Measurements from ENCODE around the gene C17orf50.
A peak's percentile ranks its signal among the peaks of the same experiment; 100 is the strongest.

Gene C17orf50

GRCh38 chr17:35760587-35760986 lies at the start of gene C17orf50:
TSS of gene C17orf50 (plus strand) at chr17:35760887. CDS start at chr17:35760942, 55 bp downstream.
- DNase-seq: no peak

DNA sequence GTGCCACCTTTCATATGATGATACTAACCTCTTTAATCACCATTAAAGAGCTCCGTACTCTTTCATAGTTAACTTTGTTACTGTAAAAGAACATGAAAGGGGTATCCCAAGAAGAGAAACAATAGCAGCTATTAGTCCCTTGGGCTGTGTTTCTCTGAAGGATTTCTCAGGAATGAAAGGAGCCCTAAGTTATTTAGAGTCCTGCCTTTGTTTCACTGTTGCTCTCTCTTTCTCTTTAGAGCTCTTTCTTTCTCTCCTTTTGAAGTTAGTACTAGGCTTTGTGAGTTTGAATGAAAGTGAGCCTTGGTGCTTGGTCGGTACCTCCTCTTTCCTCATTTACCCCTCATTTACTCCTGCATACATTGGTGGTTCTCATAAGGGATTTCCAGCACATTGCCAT lies 49.7 kb upstream of the C17orf50 start:
- DNase-seq: no peak

DNA sequence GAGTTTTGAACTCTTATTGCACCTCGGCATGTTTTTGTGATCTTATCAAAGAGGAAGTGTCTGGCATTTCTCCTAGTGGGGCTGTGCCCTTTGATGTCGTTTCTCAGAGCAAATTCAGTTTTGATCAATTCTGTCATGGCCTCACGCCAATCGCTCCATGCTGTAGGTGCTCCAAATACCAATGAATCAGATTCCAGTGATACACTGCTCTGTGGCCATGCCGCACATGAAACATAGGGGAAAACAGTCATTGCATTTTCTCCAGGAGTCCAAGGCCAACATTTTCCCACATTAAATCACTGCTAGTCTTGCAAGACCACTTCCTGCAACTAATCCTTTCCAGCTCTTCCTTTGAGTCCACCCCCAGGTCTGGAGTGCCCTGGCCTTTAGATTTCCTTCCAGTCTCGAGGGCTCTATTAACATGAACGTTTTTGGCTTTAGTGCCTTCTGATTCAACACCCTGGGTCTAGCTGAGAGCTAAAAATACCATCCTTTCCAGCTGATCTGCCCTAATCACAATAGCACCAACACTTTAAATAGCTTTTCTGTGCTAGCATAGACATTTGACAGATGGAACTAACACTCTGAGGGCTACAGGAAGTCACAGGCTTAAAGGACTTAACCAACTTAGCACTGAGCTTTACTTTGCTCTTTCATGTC lies 47.5 kb upstream of the C17orf50 start:
- DNase-seq: no peak

GRCh38 chr17:35714988-35715387 lies 45.7 kb upstream of the C17orf50 start:
- DNase-seq: no peak

DNA sequence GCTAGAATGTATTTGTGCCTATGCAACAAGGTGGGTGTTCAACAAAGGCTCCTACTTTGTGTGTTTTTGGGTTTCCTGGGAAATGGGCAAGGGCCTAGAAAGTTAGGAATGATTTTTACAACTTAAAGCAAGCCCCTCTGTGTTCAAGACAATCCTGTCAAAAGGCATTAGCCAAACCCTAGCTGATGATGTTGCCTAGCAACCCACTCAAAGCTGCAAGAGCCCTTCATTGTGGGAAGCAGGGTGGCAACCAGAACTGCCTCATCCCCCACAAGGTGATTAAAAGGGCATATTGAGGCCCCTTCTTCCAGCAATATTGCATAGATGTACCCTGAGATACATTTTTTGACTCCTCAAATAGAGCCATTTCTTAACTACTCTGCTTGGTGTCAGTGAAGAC lies 45.3 kb upstream of the C17orf50 start:
- DNase-seq: no peak

DNA sequence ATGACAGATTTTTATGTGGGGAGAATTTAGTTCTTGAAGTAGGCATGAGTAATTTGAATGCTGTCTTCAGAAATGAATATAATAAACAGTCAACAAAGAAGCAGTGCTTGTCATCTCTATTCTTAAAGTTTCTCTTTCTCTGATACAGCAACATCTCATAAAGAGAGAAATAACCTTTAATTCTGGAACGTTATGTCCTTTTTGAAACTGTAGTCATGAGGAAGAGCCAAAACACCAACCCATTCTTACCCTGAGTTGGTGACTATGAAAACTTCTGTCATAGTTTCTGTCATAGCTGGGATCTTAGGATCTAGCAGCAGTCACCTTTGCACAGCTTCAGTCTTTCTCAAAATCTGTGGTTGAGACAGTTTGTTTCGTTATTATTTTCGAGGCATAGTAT lies 44.5 kb upstream of the C17orf50 start:
- no peak for DNase-seq

- no peak for DNase-seq
Measured at GRCh38 chr17:35716897-35717465, 43.7 kb upstream of the C17orf50 start.

GRCh38 chr17:35717475-35717874 lies 43.2 kb upstream of the C17orf50 start:
- no peak for DNase-seq

- DNase-seq: no peak
Measured at GRCh38 chr17:35723735-35724134, 37.0 kb upstream of the C17orf50 start.

GRCh38 chr17:35725058-35725457 lies 35.6 kb upstream of the C17orf50 start:
- DNase-seq: no peak

DNA sequence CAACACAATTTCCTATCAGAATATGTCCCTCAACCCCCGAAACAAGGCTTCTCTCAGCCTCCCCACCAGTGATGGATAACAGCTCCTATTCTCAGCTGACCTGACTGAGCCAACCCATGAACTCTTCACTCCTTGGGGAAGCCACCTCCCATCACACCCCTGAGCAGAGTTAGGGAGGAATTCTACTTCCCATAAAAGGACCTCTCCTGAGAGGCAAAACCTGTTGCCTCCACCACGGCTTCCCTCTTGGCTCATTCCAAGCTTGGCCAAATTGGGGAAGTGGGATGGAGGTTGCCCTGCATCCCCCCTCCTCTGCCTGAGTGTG lies 34.9 kb upstream of the C17orf50 start:
- no peak for DNase-seq

- DNase-seq: no peak
Measured at GRCh38 chr17:35726127-35726952, 34.3 kb upstream of the C17orf50 start.

DNA sequence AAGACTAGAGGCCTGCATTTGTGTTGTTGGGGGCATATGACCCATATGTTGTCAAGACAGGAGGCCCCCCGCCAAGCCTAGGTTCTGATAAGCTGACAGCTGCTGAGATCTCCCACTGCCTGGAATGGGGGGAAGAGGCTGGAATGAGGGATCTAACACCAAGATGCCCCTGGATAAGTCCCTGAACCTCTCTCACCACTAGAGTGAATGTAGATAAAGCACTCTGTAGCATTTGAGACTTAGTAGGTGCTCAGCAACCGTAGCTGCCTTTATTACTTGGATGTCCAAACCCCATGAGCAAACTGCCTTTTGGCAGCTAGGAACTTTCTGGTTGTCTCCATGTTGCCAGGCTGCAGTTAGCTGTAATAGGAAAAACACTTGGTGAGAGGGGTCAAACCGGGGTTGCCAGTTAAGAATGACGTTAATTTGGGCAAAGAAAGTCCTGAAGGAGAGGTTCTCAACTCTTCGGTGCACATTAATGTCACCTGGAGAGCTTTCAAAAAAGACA lies 33.7 kb upstream of the C17orf50 start:
- no peak for DNase-seq

DNA sequence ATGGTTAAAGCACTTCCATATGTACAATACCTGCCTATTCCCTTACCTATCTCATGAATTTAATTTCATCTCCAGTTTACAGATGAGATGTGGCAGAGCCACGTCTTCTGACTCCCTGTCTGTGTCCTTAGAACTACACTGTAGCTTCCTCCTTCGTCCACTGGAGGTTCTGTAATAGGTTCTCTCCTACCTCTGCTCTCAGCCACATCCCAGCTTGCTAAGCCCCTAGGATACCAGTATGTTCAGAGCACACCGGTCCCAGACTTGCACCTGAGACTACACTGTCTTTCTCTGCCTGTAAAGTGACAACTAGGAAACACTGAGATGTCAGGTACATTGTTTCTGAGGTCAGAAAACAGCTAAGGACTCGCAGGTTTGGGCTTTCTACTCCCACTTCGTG lies 33.1 kb upstream of the C17orf50 start:
- no peak for DNase-seq

DNA sequence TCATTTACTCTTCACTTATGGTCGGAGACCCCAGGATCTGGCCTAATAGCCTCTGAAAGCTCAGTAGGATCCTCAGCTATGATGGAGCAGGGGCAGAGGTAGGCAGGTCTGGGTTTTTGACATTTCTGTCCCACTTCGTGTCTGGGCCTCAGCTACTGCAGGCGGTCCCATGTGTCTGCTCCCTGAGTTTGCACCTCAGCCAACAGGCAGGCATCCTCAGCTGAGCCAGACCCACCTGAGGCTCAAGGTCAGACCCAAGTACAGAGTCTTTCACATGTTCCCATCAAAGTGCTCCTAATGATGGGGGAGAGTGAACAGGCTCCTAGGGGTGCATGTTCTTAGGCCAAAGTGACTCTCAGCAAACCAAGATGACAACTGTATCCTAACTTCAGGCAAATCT lies 32.1 kb upstream of the C17orf50 start:
- DNase-seq: no peak

DNA sequence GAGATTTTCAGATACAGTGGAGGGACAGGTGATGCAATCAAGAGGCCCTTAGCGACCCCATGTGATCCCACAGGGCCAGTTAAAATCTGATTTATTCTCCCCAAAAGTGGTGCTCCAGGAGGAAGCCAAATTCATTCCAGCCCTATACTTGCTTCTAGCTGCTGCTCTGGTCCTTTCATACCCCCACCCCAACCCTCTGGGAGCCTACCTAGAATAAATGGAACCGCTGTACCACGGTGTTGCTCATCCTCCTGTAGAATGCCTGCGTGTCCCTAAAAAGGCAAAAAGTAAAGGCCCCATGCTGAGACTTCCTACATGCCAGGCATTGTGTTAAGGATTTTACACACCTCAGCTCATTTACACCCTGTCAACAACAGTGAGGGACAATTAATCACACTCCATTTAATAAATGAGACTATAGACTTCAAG lies 31.3 kb upstream of the C17orf50 start:
- no peak for DNase-seq

DNA sequence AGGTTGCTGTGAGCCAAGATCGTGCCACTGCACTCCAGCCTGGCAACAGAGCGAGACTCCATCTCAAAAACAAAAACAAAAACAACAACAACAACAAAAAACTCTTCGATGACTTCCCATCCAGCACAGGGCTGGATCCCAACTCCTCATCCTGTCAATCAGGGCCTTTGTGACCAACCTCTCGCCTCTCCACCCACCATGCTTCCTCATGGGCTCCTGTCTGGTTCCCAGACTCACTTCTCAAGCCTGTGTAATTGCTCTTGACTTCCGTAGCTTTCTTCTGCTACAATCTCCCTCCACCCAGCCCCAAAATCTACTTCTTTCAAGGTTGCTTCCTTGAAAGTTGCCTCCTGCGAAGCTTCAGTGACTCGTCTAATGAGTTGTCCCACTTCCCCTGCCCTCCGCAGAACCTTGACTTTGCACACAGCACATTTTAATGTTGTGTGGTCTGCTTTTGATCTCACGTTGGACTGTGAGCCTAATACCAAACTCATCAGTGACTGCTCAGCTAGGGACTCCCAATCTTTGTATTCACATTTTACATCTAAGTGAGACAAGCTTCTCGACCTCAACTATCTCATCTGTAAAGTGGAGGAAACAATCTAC lies 30.2 kb upstream of the C17orf50 start:
- DNase-seq: no peak

- DNase-seq: peak; percentile 56
Measured at GRCh38 chr17:35731239-35731916, 29.3 kb upstream of the C17orf50 start, which contains the start of gene RASL10B. TSS of gene RASL10B (plus strand) at chr17:35731639. CDS start at chr17:35735185, 3,546 bp downstream.

- no peak for DNase-seq
Measured at GRCh38 chr17:35731917-35732805, 28.5 kb upstream of the C17orf50 start.

GRCh38 chr17:35732806-35733136 lies 27.9 kb upstream of the C17orf50 start:
- DNase-seq: no peak

DNA sequence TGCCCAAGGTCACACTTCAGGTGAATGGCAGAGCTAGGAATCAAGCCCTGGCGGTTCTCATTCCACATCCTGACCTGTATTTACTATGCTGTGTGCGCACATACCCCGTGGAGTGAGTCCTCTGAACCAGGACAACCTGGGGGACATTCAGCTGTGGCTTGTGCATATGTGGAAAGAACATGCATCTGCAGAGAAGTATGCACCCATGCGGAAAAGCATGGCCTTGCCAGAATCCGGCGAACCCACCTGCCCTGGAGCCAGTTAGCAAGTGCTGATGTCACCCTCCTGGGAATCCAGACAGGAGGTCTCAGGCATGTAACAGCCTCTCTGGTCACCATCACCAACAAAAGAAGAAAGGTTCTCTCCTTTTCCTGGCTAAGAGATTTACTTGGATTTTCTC lies 27.3 kb upstream of the C17orf50 start:
- no peak for DNase-seq

DNA sequence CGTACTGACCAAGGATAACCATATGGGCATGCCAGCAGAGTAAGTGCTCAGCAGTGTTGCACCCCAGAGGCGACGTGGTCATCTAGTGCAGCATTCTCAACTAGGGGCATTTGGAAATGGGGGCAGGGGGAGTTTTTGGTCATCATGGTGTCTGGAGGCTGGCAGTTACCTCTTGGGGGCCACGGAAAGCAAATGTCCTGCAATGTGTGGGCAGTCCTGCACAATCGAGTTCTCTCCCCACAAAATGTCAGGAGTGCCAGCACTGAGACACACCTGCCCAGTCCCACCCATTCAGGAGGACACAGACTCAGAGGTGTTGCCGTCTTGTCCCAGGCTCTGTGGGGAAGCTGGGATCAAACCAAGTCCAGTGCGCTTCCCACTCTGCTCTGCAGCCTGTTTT lies 26.3 kb upstream of the C17orf50 start:
- no peak for DNase-seq

Measured in stimulated activated CD4-positive, alpha-beta T cell treated with anti-CD3 and anti-CD28 coated beads, Interleukin-4, amount 100 ng/mL, for 24 hours (primary cell).